ENCODE measurements around the gene TPRG1.

Gene TPRG1

DNA sequence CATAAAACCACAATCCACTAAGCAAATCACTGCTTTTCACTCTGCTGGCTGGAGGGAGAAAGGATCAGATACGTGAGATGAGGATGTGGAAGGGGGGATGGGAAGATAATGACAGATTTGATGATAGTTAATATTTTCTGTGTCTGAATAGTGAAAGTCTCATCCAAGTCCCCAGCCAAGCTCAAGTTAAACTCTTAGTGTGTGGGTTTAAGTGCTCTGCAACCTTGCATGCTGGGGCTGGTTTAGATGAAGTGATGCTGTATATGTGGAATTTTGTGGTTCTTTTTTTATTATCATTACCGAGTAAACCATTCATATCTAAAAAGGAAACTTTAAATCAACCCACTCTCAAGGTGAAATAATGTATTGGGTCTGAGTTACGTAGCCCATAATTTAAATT is 111.0 kb downstream of the TPRG1 start:
- no peak for DNase-seq (ENCODE audit: low read depth)

DNA sequence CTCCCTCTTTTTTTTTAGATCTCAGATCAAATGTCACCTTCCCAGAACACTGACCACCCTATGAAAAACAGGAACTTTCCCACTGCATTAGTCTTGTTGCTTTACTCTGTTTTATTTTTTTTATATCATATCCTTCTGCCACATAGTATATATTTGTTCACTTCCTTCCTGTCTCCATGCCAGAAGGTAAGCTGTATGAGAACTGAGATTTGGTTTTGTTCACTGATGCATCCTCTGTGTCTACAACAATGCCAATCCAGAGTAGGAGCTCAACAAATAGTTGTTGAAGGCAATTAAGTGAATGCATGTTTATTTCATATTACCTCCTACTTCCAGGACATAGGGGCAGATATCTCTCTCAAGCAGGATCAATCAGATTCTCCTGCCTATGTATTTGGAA is 114.4 kb downstream of the TPRG1 start:
- DNase-seq (ENCODE audit: low read depth): no peak

GRCh38 chr3:189286916-189287315 is 115.1 kb downstream of the TPRG1 start:
- DNase-seq (ENCODE audit: low read depth): no peak

GRCh38 chr3:189288348-189289235 is 116.8 kb downstream of the TPRG1 start:
- no peak for DNase-seq (ENCODE audit: low read depth)

DNA sequence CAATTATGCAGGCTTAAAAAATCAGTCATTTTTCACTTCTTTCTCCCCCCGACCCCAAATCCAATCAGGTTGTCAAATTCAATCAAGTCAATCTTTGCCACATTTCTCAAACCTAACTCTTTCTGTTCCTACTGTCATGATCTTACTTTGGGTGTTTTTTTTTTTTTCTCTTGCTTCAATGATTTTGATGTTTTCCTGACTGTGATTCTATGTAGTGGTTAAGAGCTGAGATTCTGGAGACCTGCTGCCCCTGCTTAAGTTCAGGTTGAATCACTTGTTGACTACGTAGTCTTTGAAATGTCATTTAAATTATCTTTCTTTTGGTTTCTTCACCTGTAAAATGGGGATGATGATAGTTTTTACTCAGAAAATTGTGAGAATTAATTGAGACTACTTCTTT is 117.5 kb downstream of the TPRG1 start:
- no peak for DNase-seq (ENCODE audit: low read depth)

GRCh38 chr3:189292667-189293484 is 121.1 kb downstream of the TPRG1 start:
- DNase-seq (ENCODE audit: low read depth): no peak

DNA sequence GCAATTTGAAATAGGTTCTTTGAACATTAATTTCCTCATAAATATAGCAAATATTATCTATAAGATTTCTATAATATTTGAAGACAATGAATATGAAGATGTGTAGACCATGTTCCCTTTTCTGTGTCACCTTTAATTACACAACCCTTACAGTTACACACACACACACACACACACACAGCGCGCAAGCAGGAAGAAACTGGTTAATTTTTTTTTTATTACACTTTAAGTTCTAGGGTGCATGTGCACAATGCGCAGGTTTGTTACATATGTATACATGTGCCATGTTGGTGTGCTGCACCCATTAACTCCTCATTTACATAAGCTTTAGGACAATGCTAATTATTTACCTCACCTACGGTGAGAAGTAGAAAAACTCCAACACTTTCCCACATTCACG is 122.9 kb downstream of the TPRG1 start:
- no peak for DNase-seq (ENCODE audit: low read depth)

DNA sequence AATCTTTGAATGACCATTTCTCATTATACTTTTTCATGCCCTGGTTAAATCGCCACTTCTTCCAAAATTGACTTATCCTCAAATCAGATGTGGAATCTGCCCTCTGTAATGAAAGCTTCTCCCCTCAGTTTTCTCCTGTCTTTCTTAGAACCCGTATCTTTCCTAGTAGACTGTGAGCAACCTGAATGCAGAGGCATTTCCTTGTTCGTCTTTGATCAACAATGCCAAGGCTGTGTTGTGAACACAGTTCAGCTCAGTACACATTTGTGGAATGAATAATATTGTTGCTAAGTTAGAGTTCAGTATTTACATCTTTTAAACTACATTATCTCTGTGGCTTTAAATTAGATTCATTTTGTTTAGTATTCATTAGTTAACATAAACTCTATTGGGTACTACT is 123.3 kb downstream of the TPRG1 start:
- DNase-seq (ENCODE audit: low read depth): no peak

DNA sequence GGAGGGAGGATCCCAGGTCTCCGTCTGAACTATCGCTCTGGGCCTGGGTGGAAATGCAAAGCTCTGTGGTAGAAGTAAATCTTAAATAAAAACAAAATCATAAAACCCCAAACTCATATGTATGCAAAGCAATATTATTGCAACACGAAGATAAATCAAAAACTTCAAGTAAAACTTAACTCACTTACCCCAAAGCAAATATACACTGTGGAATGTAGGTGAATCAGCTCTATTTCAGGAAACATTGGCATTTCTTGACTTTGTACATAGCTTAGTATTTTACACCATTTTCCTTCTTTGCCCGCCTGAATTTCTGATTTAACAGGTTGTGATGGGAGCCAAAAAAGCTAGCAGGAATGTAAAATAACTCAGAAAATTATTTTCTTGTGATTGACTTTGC is 126.2 kb downstream of the TPRG1 start:
- no peak for DNase-seq (ENCODE audit: low read depth)

DNA sequence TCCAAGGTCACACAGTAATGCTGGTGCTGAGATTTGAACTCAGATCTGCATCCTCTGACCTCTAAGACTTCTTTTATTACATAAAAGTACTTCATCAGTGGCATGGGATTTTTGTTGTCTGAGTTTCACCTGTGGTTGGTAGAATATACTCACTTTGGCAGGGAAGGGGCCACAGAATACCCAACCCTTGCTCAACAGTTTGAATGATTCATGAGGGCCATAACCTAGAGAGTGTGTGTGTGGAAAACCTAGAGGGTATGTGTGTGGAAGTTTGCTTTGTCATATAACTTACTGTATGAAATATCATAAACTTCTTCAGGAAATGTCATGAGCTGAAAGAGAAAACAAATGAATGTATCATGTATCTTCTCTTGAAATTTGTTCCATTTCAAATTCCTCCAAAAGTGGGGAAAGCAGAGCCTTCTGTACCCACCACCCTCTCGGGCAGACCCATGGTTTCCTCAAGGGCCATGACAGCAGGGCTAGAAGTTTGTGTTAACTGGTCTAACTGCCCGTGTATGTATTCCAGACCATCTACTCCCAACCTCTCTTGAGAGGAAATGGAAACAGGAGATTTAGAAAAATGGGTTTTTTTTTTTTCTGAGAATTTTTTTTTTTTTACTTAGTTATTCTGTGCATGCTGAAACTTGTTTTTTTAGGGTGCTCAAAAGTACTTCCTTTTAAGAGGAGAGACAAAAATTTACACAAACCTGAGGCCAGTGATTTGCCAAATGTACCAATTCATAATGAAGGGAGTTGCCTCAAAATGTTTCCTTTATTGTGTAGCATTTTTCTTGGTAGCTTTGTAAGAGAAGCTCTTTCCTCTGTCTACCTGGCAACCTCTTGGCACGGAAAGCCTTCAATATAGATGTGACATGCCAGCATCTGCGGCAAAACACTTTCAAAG is 127.0 kb downstream of the TPRG1 start:
- no peak for DNase-seq (ENCODE audit: low read depth)

- no peak for DNase-seq (ENCODE audit: low read depth)
These were observed 128.6 kb downstream of the TPRG1 start for GRCh38 chr3:189300345-189300744.

GRCh38 chr3:189301479-189301878 is 129.7 kb downstream of the TPRG1 start:
- DNase-seq (ENCODE audit: low read depth): no peak

DNA sequence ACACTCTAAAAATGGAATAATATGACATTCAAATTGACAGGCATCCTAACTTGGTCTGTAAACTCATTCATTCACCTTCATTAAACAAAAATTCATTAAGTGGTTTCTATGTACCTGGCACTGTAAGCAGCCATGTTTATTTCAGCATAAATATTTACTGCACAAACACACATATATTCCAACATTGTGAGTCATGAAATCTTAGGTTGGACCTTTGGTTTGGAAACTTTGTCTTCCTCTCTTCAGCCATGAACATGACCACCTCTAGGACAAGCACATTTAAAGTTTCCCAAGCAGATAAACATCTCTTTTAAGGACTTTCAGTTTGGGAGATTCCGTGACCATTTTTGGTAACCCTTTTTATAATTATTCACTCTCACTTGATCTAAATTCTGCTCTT is 131.8 kb downstream of the TPRG1 start:
- no peak for DNase-seq (ENCODE audit: low read depth)

GRCh38 chr3:189304465-189305351 is 132.9 kb downstream of the TPRG1 start:
- DNase-seq (ENCODE audit: low read depth): no peak

DNA sequence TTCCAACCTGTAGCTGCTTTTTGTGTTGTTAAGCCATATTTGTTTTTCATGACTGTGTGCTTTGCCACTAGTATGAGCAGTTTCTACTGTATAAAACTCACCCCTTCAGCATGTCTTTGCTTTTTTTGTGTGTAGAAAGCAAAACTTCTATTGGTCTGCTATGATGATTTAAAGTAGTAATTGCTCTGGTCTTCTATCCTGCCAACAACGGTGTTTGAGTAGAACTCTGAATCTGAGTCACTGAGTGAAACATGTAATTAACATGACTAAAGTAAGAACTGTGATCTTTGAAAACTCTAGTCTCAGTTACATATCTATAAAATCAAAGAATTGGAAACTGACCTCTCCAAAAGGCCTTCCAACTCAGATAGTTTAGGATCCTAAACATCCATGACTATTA is 133.6 kb downstream of the TPRG1 start:
- no peak for DNase-seq (ENCODE audit: low read depth)

DNA sequence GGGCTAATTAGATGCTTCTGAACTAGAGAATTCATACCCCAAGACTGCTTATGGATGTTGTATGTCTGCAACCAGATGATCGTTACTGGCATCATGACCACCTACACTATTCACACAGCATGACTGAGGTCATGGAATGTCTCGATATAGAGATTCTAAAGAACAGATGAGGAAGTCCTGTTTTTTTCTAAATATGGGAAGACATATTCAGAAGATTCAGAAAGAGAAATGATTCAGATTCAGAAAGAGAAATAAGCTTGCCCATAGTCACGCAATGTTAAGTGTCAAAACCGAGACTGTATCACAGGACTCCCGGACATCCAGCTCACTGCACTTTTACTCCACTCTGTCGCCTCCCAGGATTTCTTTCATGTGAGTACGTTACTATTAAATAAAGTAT is 136.2 kb downstream of the TPRG1 start:
- DNase-seq (ENCODE audit: low read depth): no peak

DNA sequence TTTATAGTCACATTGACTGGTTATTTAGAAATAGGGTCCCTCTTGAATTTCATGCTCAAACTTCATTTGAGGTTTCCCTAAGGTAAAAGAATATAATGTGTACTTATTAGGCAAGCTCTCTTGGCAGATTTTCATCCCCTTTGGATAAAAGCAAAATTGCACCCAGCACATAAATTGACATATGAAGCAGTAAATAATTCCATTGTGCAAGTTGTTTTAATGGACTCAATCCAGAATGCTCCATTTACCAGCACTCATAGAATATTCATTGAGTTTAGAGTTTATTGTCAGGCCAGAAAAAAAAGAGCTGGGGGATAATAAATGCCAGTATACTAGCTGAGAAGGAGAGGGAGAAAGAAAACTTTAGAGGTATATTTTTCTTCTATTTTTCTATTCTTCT is 136.8 kb downstream of the TPRG1 start:
- DNase-seq (ENCODE audit: low read depth): no peak

GRCh38 chr3:189309400-189309975 is 137.7 kb downstream of the TPRG1 start:
- DNase-seq (ENCODE audit: low read depth): no peak

- DNase-seq (ENCODE audit: low read depth): no peak
These were observed 139.8 kb downstream of the TPRG1 start for GRCh38 chr3:189311521-189311920.

DNA sequence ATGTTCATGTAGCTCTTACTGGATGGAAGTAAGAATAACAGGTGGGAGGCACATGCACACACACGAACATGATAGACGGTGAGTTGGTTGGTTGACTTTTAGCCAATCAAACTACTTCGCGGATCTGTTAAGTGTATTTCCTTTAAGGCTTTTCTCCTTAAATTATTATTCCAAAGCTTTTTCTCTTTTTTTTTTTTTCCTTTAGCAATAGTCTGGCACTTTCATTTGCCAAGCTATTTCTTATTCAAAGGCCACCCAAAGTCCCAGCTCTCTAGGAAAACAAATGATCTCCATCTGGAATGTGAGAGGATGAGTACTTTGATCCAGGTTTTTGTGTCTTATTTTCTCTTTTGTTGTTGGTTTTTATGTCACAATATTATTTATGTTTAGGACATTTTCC is 141.1 kb downstream of the TPRG1 start:
- DNase-seq (ENCODE audit: low read depth): no peak
